Lung (tissue), 12 donors: Measurements from ENCODE around the gene OR11L1. TPM values are rescaled to one million over a fixed set of nuclear protein-coding genes. Genes with fewer than 3 reads are reported as not detected.

Source experiments
- ATAC-seq: fragments of 200-7000 bp; cut with Tn5 transposase; one replicate; pipeline ENCODE4 v1.9.1; 2020; ENCODE audit warnings: moderate number of reproducible peaks; ENCODE audit not compliant: insufficient read depth, low FRiP score
- DNase-seq, 3 donors: peaks; one replicate each; pipeline ENCODE4 v3.0.0-alpha.2; 2013 to 2017
- H3K27ac ChIP-seq, 2 donors: one replicate each; pipeline ENCODE4 v1.5.1; 2013; ENCODE audit warnings: mild to moderate bottlenecking in 2 of 2, moderate library complexity in 2 of 2, control low read depth in 1 of 2, inconsistent platforms in 1 of 2, low read depth in 1 of 2, low read length in 1 of 2
- H3K27me3 ChIP-seq, 3 donors: one replicate each; pipeline ENCODE4 v1.5.1; 2013; ENCODE audit warnings: low read length in 2 of 3; ENCODE audit not compliant: control insufficient read depth in 3 of 3, insufficient read depth in 3 of 3
- H3K36me3 ChIP-seq, 4 donors: one replicate each; pipeline ENCODE4 v1.5.1; 2013; ENCODE audit warnings: low read length in 4 of 4, mild to moderate bottlenecking in 1 of 4, moderate library complexity in 1 of 4; ENCODE audit not compliant: control insufficient read depth in 4 of 4, insufficient read depth in 4 of 4
- H3K4me1 ChIP-seq, 5 donors: one replicate each; pipeline ENCODE4 v1.5.1; 2013; ENCODE audit warnings: low read length in 5 of 5, mild to moderate bottlenecking in 2 of 5, moderate library complexity in 1 of 5; ENCODE audit not compliant: control insufficient read depth in 5 of 5, insufficient read depth in 5 of 5
- H3K4me3 ChIP-seq: one replicate; pipeline ENCODE4 v1.5.1; 2013; ENCODE audit warnings: mild to moderate bottlenecking, control low read depth, moderate library complexity
- H3K9ac ChIP-seq, 2 donors: one replicate each; pipeline ENCODE4 v1.5.1; 2013; ENCODE audit warnings: low read length in 2 of 2, control low read depth in 1 of 2; ENCODE audit not compliant: insufficient read depth in 1 of 2
- H3K9me3 ChIP-seq, 4 donors: one replicate each; pipeline ENCODE4 v1.5.1; 2013; ENCODE audit warnings: low read length in 3 of 4, mild to moderate bottlenecking in 1 of 4, moderate library complexity in 1 of 4; ENCODE audit not compliant: control insufficient read depth in 4 of 4, insufficient read depth in 3 of 4
- WGBS, 2 donors: extraction: QIAGEN DNeasy Blood & Tissue Kit; methylation state at CpG; one replicate each; pipeline ENCODE4 v1.1.7; 2013; 5-methylcytosine and 5-hydroxymethylcytosine counted together
- polyA plus RNA-seq, 2 donors: library from polyadenylated mRNA; stranded (reverse); fragments of 200-250 nt; gene quantifications; one replicate each; pipeline ENCODE4 v1.2.1, GENCODE V29; 2013
- total RNA-seq, 2 donors: library from RNA; depleted of rRNA in 1 of 2; stranded (reverse); fragments of >200 nt in 1 of 2; gene quantifications; one replicate each; pipeline ENCODE4 v1.2.1, GENCODE V29; 2014 to 2021
- TF ChIP-seq, protein P1 (sequence below): IDR thresholded peaks from 2 replicates; pipeline ENCODE4 v1.5.1; 2012; ENCODE audit warnings: mild to moderate bottlenecking; ENCODE audit errors: control extremely low read depth, extremely low read depth
- donor health status: control.
- donor health status: control.
- donor health status: Bipolar disorder and iron deficiency.
- donor health status: healthy.
- donor health status: DM: yes; HTN: yes; CAD: no.

Gene OR11L1
- total and polyA plus RNA-seq, 4 donors: not detected

DNA sequence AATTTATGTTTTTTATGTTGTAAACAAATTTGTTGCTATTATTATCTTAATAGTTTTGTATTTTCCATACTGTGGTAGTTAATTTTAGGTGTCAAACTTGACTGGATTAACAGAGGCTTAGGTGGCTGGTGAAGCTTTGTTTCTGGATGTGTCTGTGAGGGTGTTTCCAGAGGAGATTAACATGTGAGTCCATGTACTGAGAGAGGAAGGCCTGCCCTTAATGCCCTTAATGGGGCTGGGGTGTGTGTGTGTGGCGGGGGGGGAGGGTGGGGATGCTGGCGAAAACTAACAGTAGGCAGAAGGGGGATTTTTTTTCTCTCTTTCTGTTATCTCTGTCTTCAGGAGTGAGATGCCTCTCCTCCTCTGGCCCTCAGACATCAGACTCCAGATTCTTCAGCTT is 19.6 kb downstream of the OR11L1 start:
- Histone ChIP-seq H3K27ac (no peak overlapping the region), H3K9ac (no peak overlapping the region), H3K27me3 (no peaks in the 10 kb centered on the region), H3K9me3 (no peaks in the 10 kb centered on the region), H3K4me1 (no peaks in the 10 kb centered on the region), H3K36me3 (no peaks in the 10 kb centered on the region), H3K4me3 (no peak overlapping the region)
- ATAC-seq (no peak), DNase-seq (no peak)
- 60 to 70% methylated on average over 1 to 2 of the region's 2 CpGs for WGBS, 2 donors
- TF ChIP-seq, protein P1, sequence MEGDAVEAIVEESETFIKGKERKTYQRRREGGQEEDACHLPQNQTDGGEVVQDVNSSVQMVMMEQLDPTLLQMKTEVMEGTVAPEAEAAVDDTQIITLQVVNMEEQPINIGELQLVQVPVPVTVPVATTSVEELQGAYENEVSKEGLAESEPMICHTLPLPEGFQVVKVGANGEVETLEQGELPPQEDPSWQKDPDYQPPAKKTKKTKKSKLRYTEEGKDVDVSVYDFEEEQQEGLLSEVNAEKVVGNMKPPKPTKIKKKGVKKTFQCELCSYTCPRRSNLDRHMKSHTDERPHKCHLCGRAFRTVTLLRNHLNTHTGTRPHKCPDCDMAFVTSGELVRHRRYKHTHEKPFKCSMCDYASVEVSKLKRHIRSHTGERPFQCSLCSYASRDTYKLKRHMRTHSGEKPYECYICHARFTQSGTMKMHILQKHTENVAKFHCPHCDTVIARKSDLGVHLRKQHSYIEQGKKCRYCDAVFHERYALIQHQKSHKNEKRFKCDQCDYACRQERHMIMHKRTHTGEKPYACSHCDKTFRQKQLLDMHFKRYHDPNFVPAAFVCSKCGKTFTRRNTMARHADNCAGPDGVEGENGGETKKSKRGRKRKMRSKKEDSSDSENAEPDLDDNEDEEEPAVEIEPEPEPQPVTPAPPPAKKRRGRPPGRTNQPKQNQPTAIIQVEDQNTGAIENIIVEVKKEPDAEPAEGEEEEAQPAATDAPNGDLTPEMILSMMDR: no peak

GRCh38 chr1:247812637-247813036 is 29.1 kb downstream of the OR11L1 start:
- 59 to 62% methylated on average over 2 of the region's 2 CpGs for WGBS, 2 donors
- Histone ChIP-seq H3K9ac (no peak overlapping the region), H3K9me3 (no peaks in the 10 kb centered on the region), H3K27ac (no peak overlapping the region), H3K36me3 (no peaks in the 10 kb centered on the region), H3K27me3 (no peaks in the 10 kb centered on the region), H3K4me1 (no peaks in the 10 kb centered on the region), H3K4me3 (no peak overlapping the region)
- DNase-seq (no peak), ATAC-seq (no peak)
- TF ChIP-seq, protein P1: no peak

DNA sequence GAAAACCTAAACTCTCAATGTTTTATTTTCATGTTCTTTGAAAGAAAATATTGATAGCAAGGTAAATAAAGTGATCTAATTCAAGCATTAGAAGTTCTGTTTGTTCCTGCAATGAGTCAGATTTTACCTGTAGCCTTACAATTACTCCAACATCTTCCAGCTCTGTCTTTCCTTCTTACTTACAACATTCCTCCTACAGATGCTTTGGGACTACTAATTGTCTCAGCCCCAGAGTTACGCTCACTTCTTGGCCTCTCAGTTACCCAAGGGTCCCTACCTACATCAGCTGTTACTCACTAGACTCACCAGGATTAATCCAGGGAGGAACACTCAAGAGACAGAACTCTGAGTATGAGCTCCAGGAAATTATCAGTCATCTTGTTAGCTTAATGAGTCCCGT is 44.2 kb downstream of the OR11L1 start:
- TF ChIP-seq, protein P1: no peak
- WGBS, 2 donors: 34 to 64% methylated on average over 2 of the region's 2 CpGs
- Histone ChIP-seq H3K27me3 (no peaks in the 10 kb centered on the region), H3K9ac (no peak overlapping the region), H3K9me3 (peaks cover 0 to 6% (median 0%) of the 10 kb centered on the region in 4 donors), H3K4me1 (no peaks in the 10 kb centered on the region), H3K27ac (no peak overlapping the region), H3K36me3 (no peaks in the 10 kb centered on the region), H3K4me3 (no peak overlapping the region)
- ATAC-seq (no peak), DNase-seq (no peak)

Other genes starting within 250 kb of the OR11L1 start
- gene OR2G3, start 236.3 kb downstream of the OR11L1 start, total RNA-seq: not detected
- not detected for gene OR2G3, start 236.3 kb downstream of the OR11L1 start, polyA plus RNA-seq
- gene OR13G1, start 162.2 kb downstream of the OR11L1 start, total RNA-seq: not detected
- not detected for gene OR13G1, start 162.2 kb downstream of the OR11L1 start, polyA plus RNA-seq
- not detected for gene OR6F1, start 125.2 kb downstream of the OR11L1 start, total RNA-seq
- not detected for gene OR6F1, start 125.2 kb downstream of the OR11L1 start, polyA plus RNA-seq
- not detected for gene OR14K1, start 103.3 kb downstream of the OR11L1 start, total RNA-seq
- not detected for gene OR14K1, start 103.3 kb downstream of the OR11L1 start, polyA plus RNA-seq
- not detected for gene OR14A2, start 93.8 kb downstream of the OR11L1 start, total RNA-seq
- not detected for gene OR14A2, start 93.8 kb downstream of the OR11L1 start, polyA plus RNA-seq
- gene OR1C1, start 81.3 kb downstream of the OR11L1 start, total RNA-seq: not detected
- not detected for gene OR1C1, start 81.3 kb downstream of the OR11L1 start, polyA plus RNA-seq
- not detected for gene OR14A16, start 17.8 kb downstream of the OR11L1 start, total RNA-seq
- not detected for gene OR14A16, start 17.8 kb downstream of the OR11L1 start, polyA plus RNA-seq
- 1 to 10 TPM; 2.2 to 9.4 TPM for gene TRIM58, start 15.3 kb upstream of the OR11L1 start, total RNA-seq
- gene TRIM58, start 15.3 kb upstream of the OR11L1 start, polyA plus RNA-seq: under 1 TPM; 0.71 to 0.92 TPM
- gene OR2W3, start 53.7 kb upstream of the OR11L1 start, total RNA-seq: 1 to 10 TPM; 1.1 to 2.0 TPM
- gene OR2W3, start 53.7 kb upstream of the OR11L1 start, polyA plus RNA-seq: under 1 TPM; 0.31 to 0.35 TPM
- under 1 TPM in 1 of 2 donors, not detected in 1; 0.21 TPM for gene OR2T8, start 78.4 kb upstream of the OR11L1 start, total RNA-seq
- under 1 TPM in 1 of 2 donors, not detected in 1; 0.16 TPM for gene OR2T8, start 78.4 kb upstream of the OR11L1 start, polyA plus RNA-seq
- not detected for gene OR2AJ1, start 83.0 kb upstream of the OR11L1 start, total RNA-seq
- gene OR2AJ1, start 83.0 kb upstream of the OR11L1 start, polyA plus RNA-seq: not detected
- gene OR2L8, start 107.0 kb upstream of the OR11L1 start, total RNA-seq: not detected
- not detected for gene OR2L8, start 107.0 kb upstream of the OR11L1 start, polyA plus RNA-seq
- gene OR2AK2, start 123.3 kb upstream of the OR11L1 start, total RNA-seq: not detected
- gene OR2AK2, start 123.3 kb upstream of the OR11L1 start, polyA plus RNA-seq: not detected
- gene OR2L5, start 171.8 kb upstream of the OR11L1 start, total RNA-seq: not detected
- not detected for gene OR2L5, start 171.8 kb upstream of the OR11L1 start, polyA plus RNA-seq
- under 1 TPM in 1 of 2 donors, not detected in 1; 0.09 TPM for gene OR2L2, start 188.2 kb upstream of the OR11L1 start, total RNA-seq
- gene OR2L2, start 188.2 kb upstream of the OR11L1 start, polyA plus RNA-seq: not detected
- gene OR2L3, start 204.9 kb upstream of the OR11L1 start, total RNA-seq: not detected
- not detected for gene OR2L3, start 204.9 kb upstream of the OR11L1 start, polyA plus RNA-seq